Neural cell (in vitro differentiated cells): Measurements from ENCODE around the gene OPRL1. TPM values are rescaled to one million over a fixed set of nuclear protein-coding genes. Genes with fewer than 3 reads are reported as not detected.

Source experiments
- H2AFZ ChIP-seq: fragments of 200-600, 300-800 bp; sonication (generic), shearing (Covaris generic); 2 replicates; pipeline ENCODE4 v1.6.0; 2014; ENCODE audit warnings: low read depth, mild to moderate bottlenecking, antibody characterized with exemption, low read length, moderate library complexity
- H3F3A ChIP-seq: fragments of 200-600 bp; shearing (Covaris generic); 2 replicates; pipeline ENCODE4 v1.6.1; 2016; ENCODE audit warnings: mild to moderate bottlenecking, moderate library complexity, mixed read lengths, antibody characterized with exemption, low read length; ENCODE audit not compliant: insufficient read depth, poor library complexity, severe bottlenecking
- H3K27ac ChIP-seq: fragments of 200-600, 300-800 bp; sonication (generic), shearing (Covaris generic); 2 replicates; pipeline ENCODE4 v1.5.1; 2014; ENCODE audit warnings: mild to moderate bottlenecking, low read length, moderate library complexity
- H3K27me3 ChIP-seq: fragments of 300-800, 200-600 bp; sonication (generic), shearing (Covaris generic); 2 replicates; pipeline ENCODE4 v1.6.0; 2014; ENCODE audit warnings: mild to moderate bottlenecking, low read depth, low read length, moderate library complexity; ENCODE audit not compliant: insufficient read depth
- H3K36me3 ChIP-seq: fragments of 300-800, 200-600 bp; sonication (generic), shearing (Covaris generic); 2 replicates; pipeline ENCODE4 v1.5.1; 2014; ENCODE audit warnings: mild to moderate bottlenecking, antibody characterized with exemption, low read length, moderate library complexity; ENCODE audit not compliant: insufficient read depth
- H3K4me2 ChIP-seq: fragments of 300-800, 200-600 bp; sonication (generic), shearing (Covaris generic); 2 replicates; pipeline ENCODE4 v1.6.0; 2014; ENCODE audit warnings: mild to moderate bottlenecking, low read length
- H3K4me3 ChIP-seq: fragments of 300-800, 200-600 bp; sonication (generic), shearing (Covaris generic); 2 replicates; pipeline ENCODE4 v1.5.1; 2014; ENCODE audit warnings: mild to moderate bottlenecking, low read length, moderate library complexity
- H3K79me2 ChIP-seq: fragments of 200-600 bp; shearing (Covaris generic); replicated peaks from 2 replicates; pipeline ENCODE4 v1.6.0; 2014; ENCODE audit warnings: mild to moderate bottlenecking, low read length, moderate library complexity; ENCODE audit not compliant: insufficient read depth
- H3K9ac ChIP-seq: fragments of 300-800, 200-600 bp; sonication (generic), shearing (Covaris generic); 2 replicates; pipeline ENCODE4 v1.6.1; 2016; ENCODE audit warnings: mild to moderate bottlenecking, low read length, mixed read lengths
- H3K9me2 ChIP-seq: fragments of 200-600 bp; shearing (Covaris generic); 2 replicates; pipeline ENCODE4 v1.6.1; 2016; ENCODE audit warnings: mild to moderate bottlenecking, low read length, mixed read lengths; ENCODE audit not compliant: insufficient read depth
- H3K9me3 ChIP-seq: fragments of 200-600, 300-800 bp; sonication (generic), shearing (Covaris generic); 2 replicates; pipeline ENCODE4 v1.6.1; 2016; ENCODE audit warnings: mild to moderate bottlenecking, mixed run types, low read length, moderate library complexity, mixed read lengths
- H4K20me1 ChIP-seq: fragments of 200-600 bp; shearing (Covaris generic); 2 replicates; pipeline ENCODE4 v1.6.1; 2016; ENCODE audit warnings: mild to moderate bottlenecking, mixed run types; ENCODE audit not compliant: insufficient read depth
- CTCF ChIP-seq: fragments of 450-650 bp; IDR thresholded peaks from 2 replicates; pipeline ENCODE4 v1.5.1; 2014; ENCODE audit warnings: antibody characterized with exemption, mild to moderate bottlenecking, moderate library complexity; ENCODE audit not compliant: poor library complexity, severe bottlenecking
- EZH2 ChIP-seq: fragments of 200-600, 300-800 bp; shearing (Covaris generic), sonication (generic); IDR thresholded peaks from 2 replicates; pipeline ENCODE4 v1.6.1; 2014; ENCODE audit warnings: antibody characterized with exemption, low read length, borderline replicate concordance, mild to moderate bottlenecking; ENCODE audit not compliant: insufficient read depth, poor library complexity, severe bottlenecking
- POLR2AphosphoS5 ChIP-seq: IDR thresholded peaks from 2 replicates; pipeline ENCODE4 v1.6.1; 2012
- RAD21 ChIP-seq: fragments of 450-650 bp; conservative IDR thresholded peaks from 2 replicates; pipeline ENCODE4 v1.6.1; 2014; ENCODE audit warnings: antibody characterized with exemption, mild to moderate bottlenecking, moderate library complexity
- SMC3 ChIP-seq: fragments of 450-650 bp; conservative IDR thresholded peaks from 2 replicates; pipeline ENCODE4 v1.6.1; 2014; ENCODE audit warnings: antibody characterized with exemption, mild to moderate bottlenecking, moderate library complexity; ENCODE audit not compliant: poor library complexity
- TAF1 ChIP-seq: IDR thresholded peaks from 2 replicates; pipeline ENCODE4 v1.6.1; 2012; ENCODE audit warnings: low read depth
- polyA plus RNA-seq: library from polyadenylated mRNA; depleted of rRNA; stranded (reverse); fragments of >200 nt; gene quantifications from 2 replicates; pipeline ENCODE4 v1.2.3, GENCODE V29; 2014

OPRL1 gene
- polyA plus RNA-seq, 1 donor from 2014 or later, result 18.3 TPM

GRCh38 chr20:64069614-64070243 is 10.2 kb upstream of the OPRL1 start:
- TF ChIP-seq SMC3 (peak; percentile 53), CTCF (peak; percentile 62), POLR2AphosphoS5 (no peak), RAD21 (peak; percentile 29)
- no peak overlapping the region for H3K9ac ChIP-seq
- no peak overlapping the region for H2AFZ ChIP-seq
- H3K79me2 ChIP-seq, result no peaks in the 10 kb centered on the region
- H4K20me1 ChIP-seq, result no peaks in the 10 kb centered on the region
- H3K9me3 ChIP-seq, result no peaks in the 10 kb centered on the region
- no peaks in the 10 kb centered on the region for H3K9me2 ChIP-seq
- H3K27me3 ChIP-seq, result no peaks in the 10 kb centered on the region
- no peak overlapping the region for H3K4me2 ChIP-seq
- H3K36me3 ChIP-seq, result no peaks in the 10 kb centered on the region
- no peaks in the 10 kb centered on the region for H3F3A ChIP-seq
- no peak overlapping the region for H3K4me3 ChIP-seq
- no peak overlapping the region for H3K27ac ChIP-seq

- Histone ChIP-seq H3K9ac (no peak overlapping the region), H2AFZ (no peak overlapping the region), H3K4me2 (no peak overlapping the region), H3F3A (no peaks in the 10 kb centered on the region), H3K36me3 (no peaks in the 10 kb centered on the region), H3K4me3 (no peak overlapping the region), H3K27ac (no peak overlapping the region), H3K27me3 (no peaks in the 10 kb centered on the region), H3K9me2 (no peaks in the 10 kb centered on the region), H4K20me1 (no peaks in the 10 kb centered on the region), H3K9me3 (no peaks in the 10 kb centered on the region), H3K79me2 (no peaks in the 10 kb centered on the region)
- no peak for TF ChIP-seq CTCF
- no peak for TF ChIP-seq RAD21
These were observed 9.5 kb upstream of the OPRL1 start for GRCh38 chr20:64070244-64070993.

- Histone ChIP-seq H3K36me3 (no peaks in the 10 kb centered on the region), H3F3A (no peaks in the 10 kb centered on the region), H3K9me2 (no peaks in the 10 kb centered on the region), H3K9me3 (no peaks in the 10 kb centered on the region), H4K20me1 (no peaks in the 10 kb centered on the region), H3K27ac (no peak overlapping the region), H2AFZ (no peak overlapping the region), H3K27me3 (no peaks in the 10 kb centered on the region), H3K4me3 (no peak overlapping the region), H3K9ac (no peak overlapping the region), H3K79me2 (no peaks in the 10 kb centered on the region), H3K4me2 (no peak overlapping the region)
- TF ChIP-seq EZH2 (no peak), TAF1 (no peak), CTCF (no peak)
These were observed 8.2 kb upstream of the OPRL1 start for GRCh38 chr20:64071341-64072332.
